Measurements from ENCODE around the gene ICAM3.

The ICAM3 gene

DNA sequence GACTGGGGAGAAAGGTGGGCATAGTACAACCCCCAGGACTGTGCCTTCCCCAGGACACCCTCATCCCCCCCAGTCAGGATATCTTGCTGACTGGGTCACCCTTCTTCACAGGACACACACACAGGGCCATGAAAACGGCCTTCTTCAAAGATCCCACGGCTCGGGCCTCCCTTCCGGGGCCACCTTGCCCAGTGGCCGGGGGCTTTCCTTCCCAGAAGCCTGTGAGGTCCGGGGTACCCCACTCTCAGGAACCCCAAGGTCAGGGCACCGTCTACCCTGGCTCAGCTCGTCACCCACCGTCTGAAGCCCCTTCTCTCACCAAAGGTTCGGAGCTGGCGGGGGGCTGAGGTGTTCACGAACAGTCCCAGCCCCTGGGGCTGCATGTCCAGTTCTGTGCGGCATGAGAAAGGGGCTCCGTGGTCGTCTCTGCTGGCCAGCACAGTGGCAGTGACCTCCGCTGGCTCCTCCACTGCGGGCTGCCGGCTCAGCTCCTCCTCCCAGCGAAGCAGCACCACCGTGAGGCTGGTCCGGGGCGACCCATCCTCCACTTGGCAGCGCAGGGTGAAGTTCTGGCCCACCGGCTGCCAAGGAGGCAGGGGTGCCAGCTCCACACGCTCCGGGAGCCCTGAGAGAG is 4.0 kb downstream of the ICAM3 start:
- H3K9me3 Mint-ChIP-seq: no peaks in the 10 kb centered on the region
- no peak overlapping the region for H3K27ac Mint-ChIP-seq
- TF ChIP-seq, protein P1, sequence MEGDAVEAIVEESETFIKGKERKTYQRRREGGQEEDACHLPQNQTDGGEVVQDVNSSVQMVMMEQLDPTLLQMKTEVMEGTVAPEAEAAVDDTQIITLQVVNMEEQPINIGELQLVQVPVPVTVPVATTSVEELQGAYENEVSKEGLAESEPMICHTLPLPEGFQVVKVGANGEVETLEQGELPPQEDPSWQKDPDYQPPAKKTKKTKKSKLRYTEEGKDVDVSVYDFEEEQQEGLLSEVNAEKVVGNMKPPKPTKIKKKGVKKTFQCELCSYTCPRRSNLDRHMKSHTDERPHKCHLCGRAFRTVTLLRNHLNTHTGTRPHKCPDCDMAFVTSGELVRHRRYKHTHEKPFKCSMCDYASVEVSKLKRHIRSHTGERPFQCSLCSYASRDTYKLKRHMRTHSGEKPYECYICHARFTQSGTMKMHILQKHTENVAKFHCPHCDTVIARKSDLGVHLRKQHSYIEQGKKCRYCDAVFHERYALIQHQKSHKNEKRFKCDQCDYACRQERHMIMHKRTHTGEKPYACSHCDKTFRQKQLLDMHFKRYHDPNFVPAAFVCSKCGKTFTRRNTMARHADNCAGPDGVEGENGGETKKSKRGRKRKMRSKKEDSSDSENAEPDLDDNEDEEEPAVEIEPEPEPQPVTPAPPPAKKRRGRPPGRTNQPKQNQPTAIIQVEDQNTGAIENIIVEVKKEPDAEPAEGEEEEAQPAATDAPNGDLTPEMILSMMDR (IDR thresholded peaks at IDR 0.05): no peak
- peaks cover 17% of the 10 kb centered on the region for H3K27me3 Mint-ChIP-seq (ENCODE audit: low read depth, poor library complexity)
- no peaks in the 10 kb centered on the region for H3K36me3 Mint-ChIP-seq (ENCODE audit: low read depth)
- H3K4me3 Mint-ChIP-seq: peak overlapping the region; percentile 97
- DNase-seq: peak; percentile 28
- peaks cover 32% of the 10 kb centered on the region for H3K4me1 Mint-ChIP-seq

DNA sequence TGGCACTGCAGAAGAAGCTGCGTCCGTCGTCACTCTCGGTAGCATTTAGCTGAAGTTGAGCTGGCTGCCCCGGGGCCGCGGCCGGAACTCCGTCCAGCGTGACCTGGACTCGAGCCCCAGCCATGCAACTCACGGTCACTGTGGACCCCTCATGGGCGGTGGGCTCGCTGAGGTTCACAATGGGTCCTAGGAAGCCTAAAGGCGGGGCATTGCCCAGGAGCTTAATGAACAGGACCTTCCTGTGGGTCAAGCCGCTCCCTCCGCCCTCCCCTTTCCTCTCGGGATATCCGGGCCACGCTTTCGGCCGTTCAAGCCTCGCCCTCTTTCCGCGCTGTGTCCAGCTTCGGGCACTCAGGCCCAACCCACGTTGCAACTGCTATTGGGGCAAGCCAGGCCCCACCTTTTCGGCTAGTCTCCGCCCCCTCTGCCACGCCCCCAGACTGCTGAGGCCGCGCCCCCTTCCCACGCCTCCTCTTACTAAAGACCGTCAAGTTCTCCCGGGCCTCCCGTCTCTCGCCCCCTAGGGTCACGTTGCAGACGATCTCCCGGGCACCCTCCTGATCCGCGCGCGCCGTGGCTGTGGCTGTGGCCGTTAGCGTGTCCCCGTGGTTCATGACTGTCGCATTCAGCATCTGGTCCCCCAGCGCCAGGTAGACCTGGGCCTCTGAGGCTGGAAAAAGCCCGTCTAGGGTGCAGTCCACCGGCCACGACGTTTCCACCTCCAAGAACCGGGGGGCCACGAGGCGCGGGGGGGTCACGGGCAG is 4.7 kb downstream of the ICAM3 start:
- Mint-ChIP-seq H3K4me1 (peaks cover 36% of the 10 kb centered on the region), H3K27me3 (ENCODE audit: low read depth, poor library complexity) (peaks cover 17% of the 10 kb centered on the region), H3K36me3 (ENCODE audit: low read depth) (peaks cover 4% of the 10 kb centered on the region), H3K27ac (no peak overlapping the region), H3K4me3 (peak overlapping the region; percentile 97), H3K9me3 (no peaks in the 10 kb centered on the region)
- DNase-seq: peak; percentile 98
- TF ChIP-seq, protein P1 (IDR thresholded peaks at IDR 0.05): no peak

DNA sequence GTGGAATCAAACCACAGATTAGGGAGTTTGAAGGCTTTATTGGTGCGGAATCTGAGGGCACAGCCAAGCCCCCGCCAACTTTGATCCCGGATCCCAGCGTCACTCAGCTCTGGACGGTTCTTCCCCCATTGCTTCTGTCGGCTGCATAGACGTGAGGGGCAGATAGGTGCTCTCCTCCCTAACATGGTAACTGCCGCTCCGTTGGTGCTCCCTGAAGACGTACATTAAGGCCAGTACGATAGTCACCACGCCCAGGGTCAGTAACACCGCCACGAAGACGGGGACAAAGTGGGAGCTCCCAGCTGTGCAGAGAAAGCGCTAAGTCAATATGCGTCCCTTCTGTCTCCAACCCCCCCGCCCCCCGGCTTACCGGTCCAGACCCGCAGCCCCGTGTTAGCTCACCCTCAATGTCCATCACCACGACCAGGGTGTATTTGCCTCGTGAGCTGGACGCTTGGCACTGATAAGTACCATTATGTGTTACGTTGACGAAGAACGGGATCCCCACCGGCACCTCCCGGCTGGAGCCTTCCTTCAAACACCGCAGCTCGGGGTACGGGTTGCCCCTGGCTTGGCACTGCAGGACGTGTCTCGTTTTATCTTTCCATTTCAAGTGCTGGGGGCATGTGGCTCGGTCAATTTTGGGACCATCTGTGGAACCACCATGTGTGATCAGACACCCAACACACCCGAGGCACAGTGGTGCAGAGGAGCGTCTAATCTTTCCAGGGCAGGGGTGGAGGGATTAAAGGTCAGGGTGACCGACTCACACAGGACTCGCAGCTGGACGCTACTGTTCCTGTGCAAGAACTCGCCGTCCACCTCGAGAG is 5.5 kb downstream of the ICAM3 start:
- Mint-ChIP-seq H3K36me3 (ENCODE audit: low read depth) (peaks cover 8% of the 10 kb centered on the region), H3K9me3 (no peaks in the 10 kb centered on the region), H3K27me3 (ENCODE audit: low read depth, poor library complexity) (peaks cover 13% of the 10 kb centered on the region), H3K27ac (peak overlapping the region; percentile 59), H3K4me3 (peak overlapping the region; percentile 97), H3K4me1 (peaks cover 36% of the 10 kb centered on the region)
- DNase-seq: peak; percentile 29
- TF ChIP-seq, protein P1 (IDR thresholded peaks at IDR 0.05): no peak

DNA sequence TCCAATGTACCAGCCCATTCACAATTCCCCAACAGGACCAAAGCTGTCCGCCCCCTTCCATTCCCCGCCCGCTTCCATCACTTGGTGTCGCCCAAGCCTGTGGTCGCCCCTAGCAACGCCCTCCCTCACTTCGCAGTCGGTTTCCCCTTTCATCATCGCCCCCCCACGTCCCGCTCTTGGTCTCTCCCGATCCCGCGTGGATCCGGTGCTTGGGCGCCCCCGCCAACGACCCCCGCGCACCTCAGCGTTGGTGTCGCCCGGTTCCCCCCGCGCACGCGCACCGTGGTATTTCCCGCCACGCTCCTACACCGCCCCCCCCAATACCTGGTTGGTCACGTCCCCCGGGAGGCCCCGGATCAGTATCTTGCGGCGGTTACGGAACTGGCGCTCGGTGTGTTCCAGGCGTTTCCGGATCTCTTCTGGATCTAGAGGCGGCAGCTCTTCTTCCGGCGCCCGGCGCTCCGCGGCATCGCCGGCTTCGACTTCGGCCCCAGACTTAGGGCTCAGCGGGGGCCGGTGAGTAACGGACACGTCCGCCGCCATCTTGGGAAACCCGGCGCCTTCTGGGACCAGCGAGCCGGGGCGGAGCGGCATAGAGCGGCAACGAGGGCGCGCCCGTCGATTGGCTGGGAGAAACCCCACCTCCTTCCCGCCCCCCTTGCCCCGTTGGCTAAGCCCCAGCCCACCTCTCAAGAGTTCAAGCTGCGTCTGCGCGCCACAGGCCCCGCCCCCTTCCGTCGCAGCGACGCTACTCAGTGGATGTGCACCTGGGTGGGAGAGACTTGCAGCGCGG is 6.3 kb downstream of the ICAM3 start, which contains the start of gene RAVER1:
Gene RAVER1, minus strand, starts transcription at position 565 of the 793 bp plus-strand sequence. Its CDS starts 22 bp downstream, at position 543.
- Mint-ChIP-seq H3K9me3 (no peaks in the 10 kb centered on the region), H3K27me3 (ENCODE audit: low read depth, poor library complexity) (peaks cover 6% of the 10 kb centered on the region), H3K36me3 (ENCODE audit: low read depth) (peaks cover 8% of the 10 kb centered on the region), H3K27ac (peak within 1 kb of the TSS; percentile 99), H3K4me1 (peaks cover 36% of the 10 kb centered on the region), H3K4me3 (peak within 1 kb of the TSS; percentile 97)
- DNase-seq: peak; percentile 98
- TF ChIP-seq, protein P1 (IDR thresholded peaks at IDR 0.05): no peak

DNA sequence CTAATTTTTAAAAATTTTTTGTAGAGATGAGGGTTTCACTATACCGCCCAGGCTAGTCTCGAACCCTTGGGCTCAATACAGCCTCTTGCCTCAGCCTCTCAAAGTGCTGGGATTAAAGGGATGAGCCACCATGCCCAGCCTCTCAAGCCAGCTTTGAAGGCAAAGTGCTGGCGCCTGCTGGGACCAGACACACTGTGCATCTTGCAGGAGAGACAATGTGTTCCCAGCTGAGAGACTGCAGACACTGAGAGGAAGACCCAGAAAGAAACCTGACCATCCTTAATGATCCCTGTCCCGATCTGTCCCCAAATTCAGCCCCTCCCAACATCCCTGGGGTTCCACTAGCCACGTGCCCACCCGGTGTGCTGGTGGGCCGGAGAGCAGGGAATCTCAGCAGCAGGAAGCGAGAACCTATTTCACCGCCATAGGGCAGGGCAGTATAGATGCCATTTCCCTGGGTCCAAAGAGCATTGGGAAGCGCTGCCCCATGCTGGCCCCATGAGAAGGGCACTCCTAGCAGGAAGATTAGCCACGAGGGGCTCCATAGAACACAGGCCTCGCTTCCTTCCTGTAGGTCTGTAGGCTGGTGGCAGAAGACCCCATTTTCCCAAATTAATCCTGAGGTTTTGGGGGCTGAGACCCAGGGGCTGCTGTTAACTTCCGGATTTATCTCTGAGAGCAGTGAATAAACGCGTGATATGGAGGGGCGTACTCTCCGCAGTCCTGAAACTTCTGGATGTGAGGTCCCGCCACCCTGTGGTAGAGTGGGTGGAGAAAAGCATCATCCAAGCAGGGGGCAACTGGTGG is 7.1 kb downstream of the ICAM3 start:
- Mint-ChIP-seq H3K4me3 (peak overlapping the region; percentile 97), H3K4me1 (peaks cover 36% of the 10 kb centered on the region), H3K36me3 (ENCODE audit: low read depth) (peaks cover 14% of the 10 kb centered on the region), H3K27me3 (ENCODE audit: low read depth, poor library complexity) (peaks cover 3% of the 10 kb centered on the region), H3K27ac (peak overlapping the region; percentile 99), H3K9me3 (no peaks in the 10 kb centered on the region)
- TF ChIP-seq, protein P1 (IDR thresholded peaks at IDR 0.05): no peak
- no peak for DNase-seq

Data from nephron progenitor cell (in vitro differentiated cells).